HG02623 (cell line): ENCODE measurements around the gene IL3RA.
"Not testable (repeated sequence)": the region's sequence is repeated elsewhere in the genome, so short reads cannot be mapped to it uniquely, and the experiment has no call there.

Experiments
- ATAC-seq: cut with Tn5 transposase; IDR thresholded peaks from one replicate; pipeline ENCODE4 v1.9.1; 2021; ENCODE audit warnings: moderate library complexity; ENCODE audit not compliant: unreplicated experiment

Gene IL3RA

GRCh38 chrX:1327651-1328304 is 8.8 kb upstream of the IL3RA start:
- peak; percentile 39 for ATAC-seq

DNA sequence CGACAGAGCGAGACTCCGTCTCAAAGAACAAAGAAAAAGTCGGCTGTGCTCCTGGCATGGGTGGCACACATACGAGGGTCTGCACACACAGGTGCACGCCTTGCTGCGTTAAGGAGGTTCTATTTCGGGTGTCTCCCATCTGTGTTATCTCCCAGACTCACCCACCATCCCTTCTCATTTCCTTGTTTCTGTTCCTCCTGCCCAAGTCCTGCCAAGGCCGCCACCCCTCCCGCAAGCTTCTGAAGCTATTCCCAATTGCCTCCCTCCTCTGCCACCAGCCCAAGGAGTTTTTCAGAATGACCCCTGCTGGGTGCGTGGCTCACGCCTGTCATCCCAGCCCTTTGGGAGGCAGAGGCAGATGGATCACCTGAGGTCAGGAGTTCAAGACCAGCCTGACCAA is 6.0 kb upstream of the IL3RA start:
- ATAC-seq: no peak

DNA sequence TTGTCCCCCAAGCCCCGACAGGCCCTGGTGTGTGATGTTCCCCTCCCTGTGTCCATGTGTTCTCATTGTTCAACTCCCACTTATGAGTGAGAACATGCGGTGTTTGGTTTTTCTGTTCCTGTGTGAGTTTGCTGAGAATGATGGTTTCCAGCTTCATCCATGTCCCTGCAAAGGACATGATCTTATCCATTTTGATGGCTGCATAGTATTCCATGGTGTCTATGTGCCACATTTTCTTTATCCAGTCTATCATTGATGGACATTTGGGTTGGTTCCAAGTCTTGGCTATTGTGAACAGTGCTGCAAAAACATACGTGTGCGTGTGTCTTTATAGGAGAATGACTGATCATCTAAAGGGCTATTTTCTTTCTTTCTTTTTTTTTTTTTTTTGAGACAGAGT is 4.2 kb upstream of the IL3RA start:
- ATAC-seq: not testable (repeated sequence)

DNA sequence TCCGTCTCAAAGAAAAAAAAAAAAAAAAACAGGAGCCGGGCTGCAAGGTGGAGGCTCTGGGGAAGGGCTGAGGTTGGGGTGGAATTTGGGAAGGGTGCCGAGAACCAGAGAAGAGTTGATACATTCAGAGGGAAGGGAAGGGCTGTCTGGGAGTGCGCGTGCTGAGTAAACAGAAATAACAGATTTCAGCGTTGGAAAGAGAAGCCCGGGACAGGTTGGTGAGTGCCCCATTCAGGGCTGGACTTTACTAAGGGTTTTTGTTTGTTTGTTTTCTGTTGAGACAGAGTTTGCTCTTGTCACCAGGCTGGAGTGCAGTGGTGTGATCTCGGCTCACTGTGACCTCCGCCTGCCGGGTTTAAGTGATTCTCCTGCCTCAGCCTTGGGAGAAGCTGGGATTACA is 1.7 kb upstream of the IL3RA start:
- no peak for ATAC-seq

DNA sequence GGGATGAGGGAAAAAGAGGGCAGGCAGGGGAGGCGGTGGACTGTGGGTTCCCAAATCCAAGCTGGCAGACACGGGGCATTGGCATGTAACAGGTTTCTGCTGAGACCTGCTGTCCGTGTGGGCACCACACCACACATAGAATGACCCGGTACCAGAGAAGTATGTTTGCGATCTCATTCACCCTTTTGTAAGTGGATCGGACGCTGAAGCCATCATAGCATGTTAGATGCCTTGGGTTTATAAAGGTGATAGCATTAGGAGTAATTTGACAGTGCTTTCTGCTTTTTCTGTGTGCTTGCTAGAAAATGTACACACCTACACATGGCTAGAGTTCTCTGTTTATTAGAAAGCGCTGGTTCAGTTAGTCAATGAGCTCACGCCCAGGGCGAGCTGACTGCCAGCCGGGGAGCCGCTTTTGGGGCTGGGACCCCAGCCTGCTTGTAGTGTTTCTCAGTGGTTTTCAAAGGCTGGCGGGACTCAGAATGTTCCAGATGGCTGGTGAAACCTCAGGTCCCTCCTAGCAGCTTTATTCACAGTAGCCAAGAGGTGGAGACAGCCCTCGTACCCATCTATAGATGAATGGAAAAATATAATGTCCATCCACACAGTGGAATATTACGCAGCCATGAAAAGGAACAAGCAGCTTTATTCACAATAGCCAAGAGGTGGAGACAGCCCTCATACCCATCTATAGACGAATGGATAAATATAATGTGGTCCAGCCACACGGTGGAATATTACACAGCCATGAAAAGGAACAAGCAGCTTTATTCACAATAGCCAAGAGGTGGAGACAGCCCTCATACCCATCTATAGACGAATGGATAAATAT is 579 bp downstream of the IL3RA start:
- no peak for ATAC-seq

GRCh38 chrX:1341545-1342184 is 5.1 kb downstream of the IL3RA start:
- ATAC-seq: no peak

DNA sequence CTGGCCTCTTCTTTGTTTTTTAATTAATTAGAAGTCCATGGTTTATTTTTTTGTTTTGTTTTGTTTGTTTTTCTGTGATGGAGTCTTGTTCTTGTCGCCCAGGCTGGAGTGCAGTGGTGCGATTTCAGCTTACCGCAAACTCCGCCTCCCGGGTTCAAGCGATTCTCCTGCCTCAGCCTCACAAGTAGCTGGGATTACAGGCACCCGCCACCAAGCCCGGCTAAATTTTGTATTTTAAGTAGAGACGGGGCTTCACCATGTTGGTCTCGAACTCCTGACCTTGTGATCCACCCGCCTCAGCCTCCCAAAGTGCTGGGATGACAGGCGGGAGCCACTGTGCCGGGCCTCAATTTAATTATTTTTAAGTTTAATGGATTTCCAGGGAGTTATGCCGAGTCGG is 13.0 kb downstream of the IL3RA start:
- not testable (repeated sequence) for ATAC-seq

- no peak for ATAC-seq
These were observed 15.6 kb downstream of the IL3RA start for GRCh38 chrX:1351981-1352714.

- ATAC-seq: no peak
These were observed 17.7 kb downstream of the IL3RA start for GRCh38 chrX:1354036-1355019.

DNA sequence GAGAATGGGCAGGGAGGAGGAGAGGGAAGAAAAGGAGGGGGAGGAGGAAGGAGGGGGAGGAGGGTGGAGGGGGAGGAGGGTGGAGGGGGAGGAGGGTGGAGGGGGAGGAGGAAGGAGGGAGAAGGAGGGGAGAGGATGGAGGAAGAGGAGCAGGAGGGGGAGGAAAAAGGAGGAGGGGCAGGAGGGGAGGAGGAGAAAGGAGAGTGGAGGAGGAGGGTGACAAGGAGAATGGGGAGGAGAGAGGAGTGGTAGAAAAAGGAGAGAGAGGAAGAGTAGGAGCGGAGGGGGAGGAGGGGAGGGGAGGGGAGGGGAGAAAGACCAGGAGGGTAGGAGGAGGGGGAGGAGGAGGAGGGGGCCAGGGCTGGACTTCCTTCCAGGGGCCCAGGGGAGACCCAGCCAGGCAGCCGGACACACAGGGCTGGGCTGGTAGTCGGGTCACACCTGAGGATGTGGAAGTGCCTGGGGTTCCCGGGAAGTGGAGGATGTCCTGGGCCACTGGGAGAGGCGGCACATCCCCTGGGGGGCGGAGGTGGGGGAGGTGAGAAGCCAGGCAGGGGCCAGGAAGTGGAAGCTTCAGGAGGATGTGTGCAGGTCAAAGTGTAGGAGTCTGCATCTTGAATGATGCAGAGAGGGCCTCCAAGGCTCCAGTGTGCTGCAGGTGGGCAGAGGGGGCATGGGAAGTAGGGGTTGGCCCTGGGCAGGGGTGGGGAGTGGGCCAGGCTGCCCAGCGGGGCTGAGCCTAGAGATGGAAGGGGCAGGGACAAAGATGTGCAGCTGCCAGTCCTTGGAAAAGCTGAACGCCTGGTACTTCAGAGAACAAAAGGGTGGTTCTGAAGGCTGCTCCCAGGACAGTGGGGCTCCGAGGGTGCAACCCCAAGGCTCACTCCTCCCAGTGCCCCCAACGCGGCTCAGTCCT is 18.8 kb downstream of the IL3RA start:
- ATAC-seq: no peak

DNA sequence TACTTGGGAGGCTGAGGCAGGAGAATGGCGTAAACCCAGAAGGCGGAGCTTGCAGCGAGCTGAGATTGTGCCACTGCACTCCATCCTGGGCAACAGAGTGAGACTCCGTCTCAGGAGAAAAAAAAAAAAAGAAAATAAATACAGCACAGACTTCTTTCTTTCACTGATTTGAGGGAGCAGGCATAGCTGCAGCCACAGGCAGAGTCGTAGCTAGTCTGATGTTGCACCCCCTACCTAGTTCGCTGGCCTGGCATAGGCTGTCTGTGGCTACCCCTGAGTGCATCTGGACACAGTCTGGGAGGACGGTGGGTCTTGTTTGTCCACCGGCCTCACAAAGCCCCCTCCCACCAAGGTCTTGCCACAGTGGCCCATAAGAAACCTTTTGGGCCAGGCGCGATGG is 21.4 kb downstream of the IL3RA start:
- no peak for ATAC-seq

GRCh38 chrX:1358793-1359476 is 22.4 kb downstream of the IL3RA start:
- ATAC-seq: no peak

DNA sequence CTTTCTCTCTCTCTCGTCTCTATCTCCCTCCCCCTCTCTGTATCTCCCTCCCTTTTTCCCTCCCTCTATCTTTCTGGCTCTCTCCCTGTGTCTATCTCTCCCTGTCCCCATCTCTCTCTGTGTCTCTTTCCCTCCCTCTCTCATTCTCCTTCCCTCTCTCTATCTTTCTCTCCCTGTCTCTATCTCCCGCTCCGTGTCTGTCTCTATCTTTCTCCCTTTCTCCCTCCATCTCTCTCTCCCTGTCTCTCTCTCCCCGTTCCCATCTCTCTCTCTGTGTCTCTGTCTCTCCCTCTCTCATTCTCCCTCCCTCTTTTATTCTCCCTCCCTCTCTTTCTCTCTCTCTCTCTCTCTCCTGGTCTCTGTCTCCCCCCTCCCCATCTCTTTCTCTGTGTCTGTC is 22.9 kb downstream of the IL3RA start:
- ATAC-seq: no peak

- ATAC-seq: no peak
These were observed 23.6 kb downstream of the IL3RA start for GRCh38 chrX:1360171-1360570.

- no peak for ATAC-seq
These were observed 24.7 kb downstream of the IL3RA start for GRCh38 chrX:1361275-1361674.

DNA sequence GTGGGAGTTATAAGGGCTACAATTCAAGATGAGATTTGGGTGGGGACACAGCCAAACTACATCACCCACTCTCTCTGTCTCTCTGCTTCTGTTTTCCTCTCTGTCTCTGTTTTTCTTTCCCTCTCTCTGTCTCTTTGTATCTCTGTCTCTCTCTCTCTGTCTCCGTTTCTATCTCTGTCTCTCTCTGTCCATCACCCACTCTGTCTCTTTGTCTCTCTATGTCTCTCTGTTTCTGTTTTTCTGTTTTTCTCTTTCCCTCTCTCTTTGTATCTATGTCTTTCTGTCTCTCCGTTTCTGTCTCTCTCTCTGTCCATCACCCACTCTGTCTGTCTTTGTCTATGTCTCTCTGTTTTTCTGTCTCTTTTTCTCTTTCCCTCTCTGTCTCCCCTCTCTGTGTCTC is 25.3 kb downstream of the IL3RA start:
- ATAC-seq: no peak

DNA sequence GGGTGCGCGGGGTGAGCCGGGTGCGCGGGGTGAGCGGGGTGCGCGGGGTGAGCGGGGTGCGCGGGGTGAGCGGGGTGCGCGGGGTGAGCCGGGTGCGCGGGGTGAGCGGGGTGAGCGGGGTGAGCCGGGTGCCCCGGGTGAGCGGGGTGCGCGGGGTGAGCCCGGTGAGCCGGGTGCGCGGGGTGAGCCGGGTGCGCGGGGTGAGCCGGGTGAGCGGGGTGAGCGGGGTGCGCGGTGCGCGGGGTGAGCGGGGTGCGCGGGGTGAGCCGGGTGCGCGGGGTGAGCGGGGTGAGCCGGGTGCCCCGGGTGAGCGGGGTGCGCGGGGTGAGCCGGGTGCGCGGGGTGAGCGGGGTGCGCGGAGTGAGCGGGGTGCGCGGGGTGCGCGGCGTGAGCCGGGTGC is 29.8 kb downstream of the IL3RA start:
- ATAC-seq: not testable (repeated sequence)

GRCh38 chrX:1368385-1368698 is 31.8 kb downstream of the IL3RA start:
- no peak for ATAC-seq

GRCh38 chrX:1378306-1378759 is 41.7 kb downstream of the IL3RA start:
- no peak for ATAC-seq
